PC-3 (cell line): Measurements from ENCODE around the gene IL4I1. TPM values are rescaled to one million over a fixed set of nuclear protein-coding genes. Genes with fewer than 3 reads are reported as not detected.

Experiments
- ATAC-seq: fragments of 200-7000 bp; cut with Tn5 transposase; 2 replicates; pipeline ENCODE4 v1.9.1; 2020; ENCODE audit warnings: mild to moderate bottlenecking, moderate library complexity
- BruUV-seq: library from RNA; stranded (reverse); fragments of 400-500 nt; replicated peaks from 2 replicates; lab custom pipeline; 2021; lab: Mats Ljungman, UMichigan
- CTCF ChIA-PET: fragments of 300-600 bp; sonication (Branson Sonifier 250); formaldehyde crosslinking; loops from one replicate; lab custom pipeline; 2022; ENCODE audit warnings: antibody characterized with exemption; lab: Charles Lee
- POLR2A ChIA-PET: fragments of 300-600 bp; sonication (Branson Sonifier 250); formaldehyde crosslinking; loops from one replicate; lab custom pipeline; 2022; ENCODE audit warnings: antibody characterized with exemption; ENCODE audit not compliant: unreplicated experiment; lab: Charles Lee
- DNase-seq: peaks from one replicate; pipeline ENCODE4 v3.0.0-alpha.2; 2015
- H2AFZ ChIP-seq: fragments of 300-600 bp; sonication (generic); 2 replicates; pipeline ENCODE4 v1.6.0; 2016; ENCODE audit warnings: antibody characterized with exemption, low read length
- H3F3A ChIP-seq: fragments of 300-600 bp; sonication (generic); one replicate; pipeline ENCODE4 v1.6.0; 2017; ENCODE audit warnings: antibody characterized with exemption, low read length, control low read depth, mild to moderate bottlenecking; ENCODE audit not compliant: unreplicated experiment
- H3K27ac ChIP-seq: fragments of 300-600 bp; sonication (generic); 2 replicates; pipeline ENCODE4 v1.5.1; 2016; ENCODE audit warnings: mild to moderate bottlenecking, low read length
- H3K27me3 ChIP-seq: fragments of 300-600 bp; sonication (generic); 2 replicates; pipeline ENCODE4 v1.6.1; 2016; ENCODE audit warnings: low read length, mixed read lengths
- H3K36me3 ChIP-seq: fragments of 300-600 bp; sonication (generic); 2 replicates; pipeline ENCODE4 v1.6.1; 2016; ENCODE audit warnings: low read depth, mixed run types, low read length, mixed read lengths
- H3K4me1 ChIP-seq: fragments of 300-600 bp; sonication (generic); 2 replicates; pipeline ENCODE4 v1.5.1; 2016; ENCODE audit warnings: low read length; ENCODE audit not compliant: insufficient read depth
- H3K4me2 ChIP-seq: fragments of 300-600 bp; sonication (generic); 2 replicates; pipeline ENCODE4 v1.6.0; 2016; ENCODE audit warnings: low read length
- H3K4me3 ChIP-seq: fragments of 300-600 bp; sonication (generic); 2 replicates; pipeline ENCODE4 v1.5.1; 2016; ENCODE audit warnings: mild to moderate bottlenecking, low read length, mixed read lengths
- H3K79me2 ChIP-seq: fragments of 300-600 bp; sonication (generic); 2 replicates; pipeline ENCODE4 v1.6.1; 2017; ENCODE audit warnings: low read length, mixed read lengths
- H3K9ac ChIP-seq: fragments of 300-600 bp; sonication (generic); 2 replicates; pipeline ENCODE4 v1.6.0; 2016; ENCODE audit warnings: mild to moderate bottlenecking, low read length
- H3K9me2 ChIP-seq: fragments of 300-600 bp; sonication (generic); replicated peaks from 2 replicates; pipeline ENCODE4 v1.6.1; 2016; ENCODE audit warnings: mixed run types, low read length, mixed read lengths
- H3K9me3 ChIP-seq: fragments of 300-600 bp; sonication (generic); 2 replicates; pipeline ENCODE4 v1.6.1; 2016; ENCODE audit warnings: low read length, mixed read lengths
- H4K20me1 ChIP-seq: fragments of 300-600 bp; sonication (generic); 2 replicates; pipeline ENCODE4 v1.6.1; 2016; ENCODE audit warnings: low read length, mixed read lengths
- EZH2 ChIP-seq: fragments of 300-600 bp; sonication (generic); IDR thresholded peaks from one replicate; pipeline ENCODE4 v1.6.1; 2017; ENCODE audit warnings: antibody characterized with exemption, mild to moderate bottlenecking, low read length; ENCODE audit not compliant: unreplicated experiment
- EZH2phosphoT487 ChIP-seq: fragments of 300-600 bp; sonication (generic); IDR thresholded peaks from 2 replicates; pipeline ENCODE4 v1.6.1; 2018; ENCODE audit warnings: mild to moderate bottlenecking, antibody characterized with exemption, low read length, borderline replicate concordance
- intact Hi-C: fragments of 100-400 bp; cut with micrococcal nuclease; formaldehyde crosslinking; loops from 2 replicates; pipeline ENCODE4 v1.9.0; 2023
- total RNA-seq: library from RNA; depleted of rRNA; stranded (reverse); fragments of >200 nt; gene quantifications from 2 replicates; pipeline ENCODE4 v1.2.3, GENCODE V29; 2014
- TF ChIP-seq, protein P1 (sequence below): fragments of 300-600 bp; sonication (generic); conservative IDR thresholded peaks from 2 replicates; pipeline ENCODE4 v1.5.1; 2017; ENCODE audit warnings: antibody characterized with exemption, low read depth, mild to moderate bottlenecking, low read length

Gene IL4I1
- total RNA-seq, 1 experiment from 2014 or later, result 2.2 TPM

DNA sequence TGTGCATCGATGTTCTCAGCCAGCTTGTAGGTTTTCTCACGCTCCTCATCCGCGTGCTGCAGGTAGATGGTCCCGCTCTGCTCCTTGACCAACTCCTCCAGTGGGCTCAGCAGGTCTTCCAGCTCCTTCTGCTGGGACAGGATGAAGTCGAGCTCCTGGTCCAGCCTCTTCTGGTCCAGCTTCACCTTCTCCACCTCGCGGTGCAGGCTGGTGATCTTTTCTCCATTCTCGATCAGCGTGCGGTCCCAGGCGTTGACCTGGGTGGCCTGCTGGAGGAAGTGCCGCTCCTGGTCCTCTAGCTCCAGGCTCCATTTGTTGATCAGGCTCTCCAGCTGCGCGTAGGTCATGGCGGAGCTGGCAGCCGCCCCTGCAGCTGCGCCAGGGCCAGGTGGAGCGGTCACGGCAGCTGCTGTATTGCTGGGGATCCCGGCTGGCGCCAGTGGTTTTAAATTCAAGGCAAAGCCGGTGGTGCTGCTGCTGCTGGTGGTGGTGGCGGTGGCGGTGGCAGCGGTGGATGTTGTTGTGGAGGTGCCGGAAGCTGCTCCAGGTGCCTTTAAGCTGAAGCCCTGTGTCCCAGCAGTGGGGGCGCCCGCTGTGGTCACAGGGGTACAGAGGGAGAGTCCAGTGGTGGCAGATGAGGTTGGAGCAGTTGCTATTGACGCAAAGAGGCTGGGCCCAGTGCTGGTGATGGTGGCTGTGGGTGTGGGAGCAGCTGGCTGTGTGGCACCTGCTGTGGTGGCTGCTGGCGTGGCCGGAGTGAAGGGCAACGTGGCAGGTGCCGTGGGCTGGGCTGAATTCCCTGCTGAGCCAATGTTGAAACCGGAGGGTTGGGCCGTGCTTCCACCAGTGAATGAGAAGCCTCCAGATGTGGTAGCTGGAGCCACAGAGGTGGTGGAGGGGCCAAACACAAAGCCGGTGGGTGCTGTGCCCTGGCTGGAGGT is 12.1 kb upstream of the IL4I1 start:
- DNase-seq (no peak), ATAC-seq (no peak)
- Histone ChIP-seq H3K9me3 (no peaks in the 10 kb centered on the region), H3K4me1 (no peaks in the 10 kb centered on the region), H3K4me2 (no peak overlapping the region), H3K4me3 (no peak overlapping the region), H4K20me1 (peaks cover 28% of the 10 kb centered on the region), H3K27ac (no peak overlapping the region), H3K9ac (no peak overlapping the region), H3F3A (no peaks in the 10 kb centered on the region), H3K79me2 (peaks cover 4% of the 10 kb centered on the region; the same call in 1 of the 2 replicates), H3K36me3 (peaks cover 54% of the 10 kb centered on the region), H2AFZ (no peak overlapping the region), H3K9me2 (no peaks in the 10 kb centered on the region), H3K27me3 (no peaks in the 10 kb centered on the region)
- intact Hi-C loops, result no loop called here
- no TSS peak for BruUV-seq
- TF ChIP-seq EZH2phosphoT487 (no peak), EZH2 (no peak)
- TF ChIP-seq, protein P1, sequence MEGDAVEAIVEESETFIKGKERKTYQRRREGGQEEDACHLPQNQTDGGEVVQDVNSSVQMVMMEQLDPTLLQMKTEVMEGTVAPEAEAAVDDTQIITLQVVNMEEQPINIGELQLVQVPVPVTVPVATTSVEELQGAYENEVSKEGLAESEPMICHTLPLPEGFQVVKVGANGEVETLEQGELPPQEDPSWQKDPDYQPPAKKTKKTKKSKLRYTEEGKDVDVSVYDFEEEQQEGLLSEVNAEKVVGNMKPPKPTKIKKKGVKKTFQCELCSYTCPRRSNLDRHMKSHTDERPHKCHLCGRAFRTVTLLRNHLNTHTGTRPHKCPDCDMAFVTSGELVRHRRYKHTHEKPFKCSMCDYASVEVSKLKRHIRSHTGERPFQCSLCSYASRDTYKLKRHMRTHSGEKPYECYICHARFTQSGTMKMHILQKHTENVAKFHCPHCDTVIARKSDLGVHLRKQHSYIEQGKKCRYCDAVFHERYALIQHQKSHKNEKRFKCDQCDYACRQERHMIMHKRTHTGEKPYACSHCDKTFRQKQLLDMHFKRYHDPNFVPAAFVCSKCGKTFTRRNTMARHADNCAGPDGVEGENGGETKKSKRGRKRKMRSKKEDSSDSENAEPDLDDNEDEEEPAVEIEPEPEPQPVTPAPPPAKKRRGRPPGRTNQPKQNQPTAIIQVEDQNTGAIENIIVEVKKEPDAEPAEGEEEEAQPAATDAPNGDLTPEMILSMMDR, result no peak
- POLR2A ChIA-PET, result no interaction called here
- CTCF ChIA-PET, result no interaction called here

DNA sequence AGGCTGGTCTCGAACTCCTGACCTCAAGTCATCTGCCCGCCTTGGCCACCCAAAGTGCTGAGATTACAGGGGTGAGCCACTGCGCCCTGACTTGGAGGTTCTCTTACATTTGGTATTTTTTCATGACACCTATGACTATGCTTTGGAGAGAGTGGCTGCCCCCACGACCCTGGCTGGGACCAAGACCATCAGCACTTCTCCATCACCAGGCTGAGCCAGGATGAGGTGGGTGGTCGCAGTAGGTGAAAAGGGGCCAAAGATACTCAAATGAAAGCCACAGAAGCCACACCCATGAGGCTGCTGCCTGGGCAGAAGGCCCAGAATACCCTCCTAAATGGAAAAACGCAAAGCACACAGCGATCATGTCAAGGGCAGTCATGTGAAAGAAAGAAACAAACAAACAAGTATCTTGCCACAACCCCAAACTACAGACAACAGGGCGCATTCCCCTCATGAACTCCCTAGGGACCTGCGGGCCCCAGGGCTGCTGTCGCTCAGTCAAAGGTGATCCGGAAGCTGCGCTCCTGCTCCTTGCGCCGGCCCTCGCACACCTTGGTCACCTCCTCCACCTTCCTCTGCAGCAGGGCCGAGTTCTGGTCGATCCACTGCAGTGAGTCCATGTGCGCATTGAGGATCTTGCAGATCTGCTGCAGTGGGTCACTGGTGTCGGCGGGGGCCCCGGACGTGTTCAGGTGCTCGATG is 11.2 kb upstream of the IL4I1 start:
- Histone ChIP-seq H3K4me3 (no peak overlapping the region), H3K27me3 (no peaks in the 10 kb centered on the region), H3K4me1 (no peaks in the 10 kb centered on the region), H3K9me3 (no peaks in the 10 kb centered on the region), H3K79me2 (no peaks in the 10 kb centered on the region; the same call in 1 of the 2 replicates), H3K4me2 (no peak overlapping the region), H3K27ac (no peak overlapping the region), H2AFZ (no peak overlapping the region), H3K36me3 (peaks cover 46% of the 10 kb centered on the region), H3K9me2 (no peaks in the 10 kb centered on the region), H4K20me1 (peaks cover 28% of the 10 kb centered on the region), H3F3A (no peaks in the 10 kb centered on the region), H3K9ac (no peak overlapping the region)
- intact Hi-C loops, result no loop called here
- no TSS peak for BruUV-seq
- ATAC-seq, result no peak
- DNase-seq, result no peak
- TF ChIP-seq, protein P1, result no peak
- TF ChIP-seq EZH2 (no peak), EZH2phosphoT487 (no peak)
- POLR2A ChIA-PET, result no interaction called here
- CTCF ChIA-PET, result no interaction called here
